Anterior cingulate cortex (tissue), 58 donors: Measurements from ENCODE around the gene MAN2A1.
"Not testable (repeated sequence)": the region's sequence is repeated elsewhere in the genome, so short reads cannot be mapped to it uniquely, and the experiment has no call there.

Experiments
- DNase-seq, 58 donors: peaks; one replicate each; lab custom pipeline; 2025; lab: John Stamatoyannopoulos, UW

MAN2A1 gene

DNA sequence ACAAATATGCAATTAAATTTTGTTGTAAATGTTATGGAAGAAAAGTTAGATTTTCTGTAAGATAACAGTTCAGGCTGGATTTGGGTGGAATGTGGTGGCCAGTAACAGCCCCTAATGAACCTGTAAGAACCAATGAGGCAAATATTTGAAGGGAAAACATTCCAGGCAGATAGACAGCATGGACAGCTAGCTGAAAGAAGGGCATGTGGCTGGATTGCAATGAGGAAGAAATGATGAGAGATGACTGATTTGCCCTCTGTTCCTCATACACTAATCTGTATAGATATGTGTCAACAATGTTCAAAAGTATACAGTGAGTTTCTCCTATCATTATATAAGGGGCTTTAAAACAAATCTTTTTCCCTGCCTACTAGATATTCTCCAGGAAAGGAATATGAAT, 58.8 kb downstream of the MAN2A1 start:
- no peak for DNase-seq

GRCh38 chr5:109750463-109750862, 60.7 kb downstream of the MAN2A1 start:
- DNase-seq, result no peak

GRCh38 chr5:109753279-109753678, 63.6 kb downstream of the MAN2A1 start:
- DNase-seq, result no peak

GRCh38 chr5:109754319-109754718, 64.6 kb downstream of the MAN2A1 start:
- no peak for DNase-seq

DNA sequence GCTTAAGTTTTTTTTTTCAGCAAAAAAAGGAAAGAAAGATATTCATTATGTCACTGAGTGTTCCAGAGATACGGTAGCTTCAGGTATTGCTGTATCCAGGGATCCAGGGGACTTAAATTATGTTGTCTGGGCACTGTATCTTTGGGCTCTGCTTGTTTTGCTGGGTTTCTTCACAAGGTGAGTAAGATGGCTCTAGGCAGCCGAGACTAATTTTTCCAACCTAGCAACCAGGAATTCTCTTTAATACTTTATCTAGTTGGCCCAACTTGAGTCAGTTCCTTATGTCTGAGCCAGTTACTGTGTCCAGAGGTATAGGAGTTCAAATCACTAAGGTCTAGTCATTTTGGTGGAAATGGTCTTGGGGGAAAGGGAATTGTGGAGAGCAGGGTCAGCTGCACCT, 66.0 kb downstream of the MAN2A1 start:
- no peak for DNase-seq

- no peak for DNase-seq
These were observed 66.9 kb downstream of the MAN2A1 start for GRCh38 chr5:109756543-109757185.

DNA sequence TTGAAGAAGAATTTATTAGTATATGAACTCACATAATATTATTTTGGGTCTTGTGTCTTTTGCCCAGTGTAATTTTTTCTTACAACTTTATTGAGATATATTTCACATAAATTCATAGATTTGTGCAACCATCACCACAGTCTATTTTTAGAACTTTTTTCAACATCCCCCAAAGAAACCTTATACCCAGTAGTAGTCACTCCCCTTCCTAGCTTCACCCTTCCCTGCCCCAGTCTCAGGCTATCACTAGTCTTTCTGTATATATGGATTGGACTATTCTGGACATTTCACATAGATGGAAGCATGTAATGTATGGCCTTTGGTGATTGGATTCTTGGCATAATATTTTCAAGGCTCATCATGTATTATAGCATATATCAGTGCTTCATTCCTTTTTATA, 67.8 kb downstream of the MAN2A1 start:
- no peak for DNase-seq

- DNase-seq, result no peak
These were observed 69.6 kb downstream of the MAN2A1 start for GRCh38 chr5:109759306-109759705.

- not testable (repeated sequence) for DNase-seq
These were observed 70.4 kb downstream of the MAN2A1 start for GRCh38 chr5:109760130-109760529.

DNA sequence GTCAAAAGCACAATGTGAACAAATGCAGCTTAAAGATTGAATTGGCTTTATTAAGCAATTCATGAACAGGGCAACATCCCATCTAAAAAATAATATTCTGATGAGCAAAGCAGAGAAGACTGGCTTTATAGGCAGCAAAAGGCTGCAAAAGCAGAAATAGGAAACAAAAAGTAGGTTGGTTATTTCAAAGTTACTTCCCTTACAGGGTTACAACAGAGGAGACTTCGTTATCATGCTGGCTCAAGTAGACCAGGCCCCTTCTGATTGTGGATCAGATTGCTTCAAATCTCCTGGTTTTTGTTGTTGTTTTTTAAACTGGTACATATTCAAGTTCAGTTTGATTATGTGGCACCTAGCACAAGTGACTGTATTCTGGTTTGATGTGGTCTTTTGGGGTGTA, 73.1 kb downstream of the MAN2A1 start:
- DNase-seq, result no peak

GRCh38 chr5:109767184-109767995, 77.7 kb downstream of the MAN2A1 start:
- DNase-seq, result no peak

DNA sequence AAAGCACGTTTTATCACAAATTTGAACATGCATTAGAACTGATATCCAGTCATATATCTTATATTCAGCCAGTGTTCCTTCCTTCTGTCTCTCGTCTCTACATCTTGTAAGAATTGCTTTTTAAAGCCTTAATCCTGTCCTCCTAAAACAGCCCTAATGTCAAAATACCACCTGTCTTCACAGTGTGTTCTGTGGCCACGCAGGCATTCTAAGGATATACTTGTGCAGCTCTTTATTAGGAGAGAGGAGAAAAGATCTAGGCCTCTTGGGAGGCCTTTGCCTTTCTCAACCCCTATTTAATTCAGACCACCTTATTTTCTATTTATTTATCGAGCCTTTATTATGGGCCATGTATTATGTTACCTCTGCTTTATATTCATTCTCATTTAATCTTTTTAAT, 78.3 kb downstream of the MAN2A1 start:
- no peak for DNase-seq

- DNase-seq, result no peak
These were observed 80.0 kb downstream of the MAN2A1 start for GRCh38 chr5:109769597-109770291.

- no peak for DNase-seq
These were observed 85.4 kb downstream of the MAN2A1 start for GRCh38 chr5:109775130-109775529.

- no peak for DNase-seq
These were observed 89.5 kb downstream of the MAN2A1 start for GRCh38 chr5:109779036-109779735.

DNA sequence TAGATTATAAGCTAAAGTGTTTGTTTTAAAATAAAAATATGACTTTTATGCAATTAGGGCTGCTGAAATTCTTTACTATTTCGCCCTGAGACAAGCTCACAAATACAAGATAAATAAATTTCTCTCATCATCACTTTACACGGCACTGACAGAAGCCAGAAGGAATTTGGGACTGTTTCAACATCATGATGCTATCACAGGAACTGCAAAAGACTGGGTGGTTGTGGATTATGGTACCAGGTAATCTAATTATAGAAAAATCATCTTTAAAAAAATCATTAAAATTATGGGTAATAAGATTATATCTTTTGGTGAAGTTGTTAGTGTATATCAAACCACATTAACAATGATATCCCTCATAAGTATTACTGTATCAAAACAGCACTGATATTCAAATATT, 95.0 kb downstream of the MAN2A1 start:
- no peak for DNase-seq

GRCh38 chr5:109786206-109786855, 96.6 kb downstream of the MAN2A1 start:
- no peak for DNase-seq

DNA sequence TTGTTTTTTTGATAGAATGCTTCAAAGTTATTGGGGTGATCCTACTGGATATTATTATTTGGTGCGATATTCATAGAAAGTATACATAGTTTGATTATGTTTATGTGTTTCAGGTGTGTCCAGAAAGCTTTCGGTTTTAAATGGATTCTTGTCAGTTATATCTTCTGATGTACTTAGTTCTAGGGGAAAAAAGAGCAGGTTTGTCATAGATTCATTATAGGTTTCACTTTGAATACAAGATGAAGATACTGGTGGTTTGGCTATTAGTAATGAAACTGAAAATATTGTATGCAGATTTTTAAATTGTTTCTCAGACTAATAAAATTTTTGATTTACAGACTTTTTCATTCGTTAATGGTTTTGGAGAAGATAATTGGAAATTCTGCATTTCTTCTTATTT, 98.9 kb downstream of the MAN2A1 start:
- no peak for DNase-seq

DNA sequence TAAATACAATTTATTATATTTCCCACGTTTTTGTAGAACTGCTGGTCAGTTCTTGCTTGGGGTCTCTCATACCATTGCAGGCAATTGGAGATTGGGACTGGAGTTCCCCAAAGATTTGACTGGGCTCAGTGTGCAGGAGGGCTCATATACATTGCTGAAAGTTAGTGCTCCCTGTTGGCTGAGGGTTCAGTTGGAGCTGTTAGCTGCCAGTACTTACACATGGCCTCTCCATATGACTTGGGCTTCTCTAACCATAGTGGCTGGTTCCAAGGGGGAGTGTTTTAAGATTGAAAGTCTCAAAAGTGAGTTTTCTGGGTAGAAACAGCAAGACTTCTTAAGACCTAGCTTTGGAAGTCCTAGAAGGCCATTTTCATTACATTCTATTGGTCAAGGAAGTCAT, 102.9 kb downstream of the MAN2A1 start:
- DNase-seq, result no peak

DNA sequence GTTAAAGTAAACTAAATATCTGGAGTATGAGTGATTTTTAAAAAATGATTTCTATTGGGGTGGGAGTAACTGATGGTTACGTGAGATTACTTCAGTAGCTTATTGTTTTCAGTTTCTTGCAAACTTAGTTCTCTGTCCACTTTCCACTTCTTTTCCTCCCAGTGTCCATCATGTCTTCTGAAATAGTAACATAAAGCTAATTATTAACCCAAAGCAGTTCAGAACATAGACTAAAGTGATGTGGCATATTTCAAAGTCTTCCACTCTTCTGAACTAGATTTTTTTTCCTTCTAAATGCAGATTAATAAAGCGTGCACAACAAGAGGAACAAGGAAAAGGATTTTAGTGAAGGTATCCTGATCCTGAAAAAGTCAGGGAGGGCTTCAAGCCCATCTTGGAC, 114.1 kb downstream of the MAN2A1 start:
- no peak for DNase-seq
